Memory B cell (primary cell): Measurements from ENCODE around the gene SPTBN4.
"Not testable (repeated sequence)": the region's sequence is repeated elsewhere in the genome, so short reads cannot be mapped to it uniquely, and the experiment has no call there.

Experiments
- ATAC-seq: fragments of 150-1000 bp; cut with Tn5 transposase; 2 replicates; pipeline ENCODE4 v1.10.0; 2021; ENCODE audit warnings: low read depth, mild to moderate bottlenecking, moderate library complexity
- DNase-seq, 2 donors: peaks; one replicate each; pipeline ENCODE4 v3.0.0; 2022; ENCODE audit warnings: low spot score in 2 of 2
- H3K27ac Mint-ChIP-seq: one replicate; pipeline ENCODE4 v1.8.0; 2022; ENCODE audit warnings: mild to moderate bottlenecking, moderate library complexity, mixed read lengths
- H3K27me3 Mint-ChIP-seq: one replicate; pipeline ENCODE4 v1.8.0; 2022; ENCODE audit warnings: mixed read lengths
- H3K36me3 Mint-ChIP-seq: one replicate; pipeline ENCODE4 v1.8.0; 2022; ENCODE audit warnings: mild to moderate bottlenecking, mixed read lengths
- H3K4me1 Mint-ChIP-seq: one replicate; pipeline ENCODE4 v1.8.0; 2022; ENCODE audit warnings: mixed read lengths
- H3K4me3 Mint-ChIP-seq: one replicate; pipeline ENCODE4 v1.8.0; 2022; ENCODE audit warnings: mild to moderate bottlenecking, moderate library complexity, mixed read lengths
- H3K9me3 Mint-ChIP-seq: one replicate; pipeline ENCODE4 v1.8.0; 2022; ENCODE audit warnings: mixed read lengths

The SPTBN4 gene

GRCh38 chr19:40465025-40465556, 1.7 kb upstream of the SPTBN4 start:
- no peaks in the 10 kb centered on the region for H3K9me3 Mint-ChIP-seq
- peaks cover 11% of the 10 kb centered on the region for H3K27me3 Mint-ChIP-seq
- peak overlapping the region; percentile 83 for H3K4me3 Mint-ChIP-seq
- peaks cover 29% of the 10 kb centered on the region for H3K4me1 Mint-ChIP-seq
- ATAC-seq = no peak
- no peak for DNase-seq
- peak overlapping the region; percentile 95 for H3K27ac Mint-ChIP-seq
- peaks cover 4% of the 10 kb centered on the region for H3K36me3 Mint-ChIP-seq

- DNase-seq (peak; percentile 99), ATAC-seq (peak; percentile 79)
- H3K4me3 Mint-ChIP-seq = peak within 1 kb of the TSS; percentile 83
- H3K9me3 Mint-ChIP-seq = no peaks in the 10 kb centered on the region
- peaks cover 4% of the 10 kb centered on the region for H3K36me3 Mint-ChIP-seq
- peaks cover 13% of the 10 kb centered on the region for H3K27me3 Mint-ChIP-seq
- H3K27ac Mint-ChIP-seq = peak within 1 kb of the TSS; percentile 95
- peaks cover 29% of the 10 kb centered on the region for H3K4me1 Mint-ChIP-seq
These were observed 1.1 kb upstream of the SPTBN4 start, which contains the start of gene BLVRB for GRCh38 chr19:40465557-40466218. TSS of gene BLVRB (minus strand) at chr19:40465745. CDS start at chr19:40465688, 57 bp downstream.

DNA sequence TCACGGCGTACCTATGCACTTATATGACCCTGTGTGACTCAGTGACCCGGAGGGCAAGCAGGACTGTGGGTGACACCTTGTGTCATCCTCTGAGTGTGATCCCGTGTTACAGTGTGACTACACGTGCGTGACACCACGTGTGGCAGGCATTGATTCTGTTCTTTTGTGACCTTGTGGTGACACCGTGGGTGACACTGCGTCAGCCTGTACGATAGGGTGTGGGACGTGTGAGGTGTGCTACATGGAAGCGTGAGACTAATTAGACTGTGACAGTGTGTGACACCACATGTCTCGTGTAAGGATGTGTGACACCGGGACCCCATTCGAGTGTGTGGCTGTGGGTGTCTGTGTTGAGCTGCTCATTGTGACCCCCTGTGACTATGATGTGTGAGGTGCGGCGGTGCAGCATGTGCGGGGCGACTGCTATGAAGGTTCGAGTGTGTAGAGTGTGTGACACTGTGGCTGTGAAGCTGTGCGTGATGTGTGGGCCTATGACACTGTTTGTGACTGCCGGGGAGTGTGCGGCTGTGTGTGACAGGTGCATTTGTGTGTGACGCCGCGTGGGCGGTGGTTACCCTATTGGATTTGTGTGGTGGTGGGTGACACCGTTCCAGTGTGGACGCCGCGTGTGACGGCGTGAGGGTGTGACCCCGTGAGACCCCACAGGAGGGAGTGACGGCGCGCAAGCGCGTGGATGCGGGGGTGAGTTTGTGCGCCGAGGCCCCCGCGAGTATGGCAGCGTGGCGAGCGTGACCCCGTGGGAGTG, 399 bp upstream of the SPTBN4 start:
- ATAC-seq (peak; percentile 51), DNase-seq (peak in 1 of 2 donors; percentile 58)
- H3K27ac Mint-ChIP-seq = peak overlapping the region; percentile 95
- peaks cover 16% of the 10 kb centered on the region for H3K27me3 Mint-ChIP-seq
- peaks cover 4% of the 10 kb centered on the region for H3K36me3 Mint-ChIP-seq
- H3K9me3 Mint-ChIP-seq = no peaks in the 10 kb centered on the region
- H3K4me3 Mint-ChIP-seq = peak overlapping the region; percentile 83
- peaks cover 26% of the 10 kb centered on the region for H3K4me1 Mint-ChIP-seq

DNA sequence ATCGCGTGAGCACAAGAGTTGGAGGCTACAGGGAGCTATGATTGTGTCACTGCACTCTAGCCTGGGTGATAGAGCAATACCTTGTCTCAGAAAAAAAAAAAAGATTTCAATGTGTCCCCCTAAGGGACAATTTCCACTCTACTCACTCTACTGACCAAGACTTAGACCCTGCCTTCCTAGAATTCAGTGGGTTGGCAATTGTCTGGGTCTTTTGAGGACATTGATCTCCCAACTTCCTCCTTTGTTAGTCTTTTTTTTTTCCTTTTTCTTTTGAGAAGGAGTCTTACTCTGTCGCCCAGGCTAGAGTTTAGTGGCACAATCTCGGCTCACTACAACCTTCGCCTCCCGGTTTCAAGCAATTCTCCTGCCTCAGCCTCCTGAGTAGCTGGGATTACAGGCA, 2.2 kb downstream of the SPTBN4 start:
- Mint-ChIP-seq H3K27ac (no peak overlapping the region), H3K4me3 (no peak overlapping the region), H3K27me3 (peaks cover 16% of the 10 kb centered on the region)

GRCh38 chr19:40471111-40471510, 4.3 kb downstream of the SPTBN4 start:
- H3K27me3 Mint-ChIP-seq = peaks cover 16% of the 10 kb centered on the region
- no peak for DNase-seq
- no peaks in the 10 kb centered on the region for H3K9me3 Mint-ChIP-seq
- no peak overlapping the region for H3K4me3 Mint-ChIP-seq
- ATAC-seq = no peak
- H3K27ac Mint-ChIP-seq = no peak overlapping the region
- peaks cover 6% of the 10 kb centered on the region for H3K4me1 Mint-ChIP-seq
- H3K36me3 Mint-ChIP-seq = peaks cover 4% of the 10 kb centered on the region

More for the DNA sequence above, 2.2 kb downstream of the SPTBN4 start:
- DNase-seq (no peak), ATAC-seq (no peak)
- Mint-ChIP-seq H3K9me3 (no peaks in the 10 kb centered on the region), H3K4me1 (peaks cover 17% of the 10 kb centered on the region), H3K36me3 (peaks cover 4% of the 10 kb centered on the region)

DNA sequence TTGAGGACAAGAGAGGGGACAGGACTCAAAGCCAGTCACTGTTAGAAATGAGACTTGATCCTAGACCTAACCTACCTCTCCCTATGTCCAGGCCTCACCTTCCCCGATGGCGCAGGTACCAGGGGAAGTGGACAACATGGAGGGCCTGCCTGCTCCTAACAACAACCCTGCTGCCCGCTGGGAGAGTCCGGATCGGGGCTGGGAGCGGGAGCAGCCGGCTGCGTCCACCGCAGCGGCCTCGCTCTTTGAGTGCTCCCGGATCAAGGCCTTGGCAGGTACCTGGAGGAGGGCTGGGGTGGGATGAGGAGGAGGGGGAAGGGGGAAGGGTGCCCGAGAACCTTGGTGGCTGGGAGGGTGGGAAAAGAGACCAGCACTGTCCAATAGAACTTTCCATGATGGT, 5.7 kb downstream of the SPTBN4 start:
- no peak for ATAC-seq
- no peaks in the 10 kb centered on the region for H3K36me3 Mint-ChIP-seq
- H3K27ac Mint-ChIP-seq = no peak overlapping the region
- H3K9me3 Mint-ChIP-seq = no peaks in the 10 kb centered on the region
- no peak overlapping the region for H3K4me3 Mint-ChIP-seq
- H3K4me1 Mint-ChIP-seq = no peaks in the 10 kb centered on the region
- H3K27me3 Mint-ChIP-seq = peaks cover 11% of the 10 kb centered on the region
- DNase-seq = no peak

- ATAC-seq (no peak), DNase-seq (no peak)
- H3K4me3 Mint-ChIP-seq = no peak overlapping the region
- no peak overlapping the region for H3K27ac Mint-ChIP-seq
- H3K4me1 Mint-ChIP-seq = no peaks in the 10 kb centered on the region
- no peaks in the 10 kb centered on the region for H3K36me3 Mint-ChIP-seq
- H3K9me3 Mint-ChIP-seq = no peaks in the 10 kb centered on the region
- peaks cover 7% of the 10 kb centered on the region for H3K27me3 Mint-ChIP-seq
These were observed 7.9 kb downstream of the SPTBN4 start for GRCh38 chr19:40474737-40475136.

GRCh38 chr19:40475878-40476644, 9.3 kb downstream of the SPTBN4 start:
- DNase-seq, H3K27me3 Mint-ChIP-seq, H3K4me3 Mint-ChIP-seq, ATAC-seq, H3K9me3 Mint-ChIP-seq, H3K36me3 Mint-ChIP-seq, H3K27ac Mint-ChIP-seq, H3K4me1 Mint-ChIP-seq: not testable (repeated sequence)

DNA sequence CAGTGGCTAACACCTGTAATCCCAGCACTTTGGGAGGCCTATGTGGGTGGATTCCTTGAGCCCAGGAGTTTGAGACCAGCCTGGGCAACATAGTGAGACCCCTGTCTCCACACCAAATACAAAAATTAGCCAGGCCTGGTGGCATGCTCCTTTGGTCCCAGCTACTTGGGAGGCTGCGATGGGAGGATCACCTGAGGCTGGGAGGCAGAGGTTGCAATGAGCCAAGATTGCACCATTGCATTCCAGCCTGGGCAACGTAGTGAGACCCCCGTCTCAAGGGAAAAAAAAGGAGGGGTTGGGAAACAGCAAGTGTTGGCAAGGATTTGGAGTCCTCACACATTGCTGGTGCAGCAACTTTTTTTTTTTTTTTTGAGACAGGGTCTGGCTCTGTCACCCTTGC, 19.2 kb downstream of the SPTBN4 start:
- Mint-ChIP-seq H3K27me3 (peaks cover 12% of the 10 kb centered on the region), H3K9me3 (no peaks in the 10 kb centered on the region), H3K27ac (no peak overlapping the region), H3K4me1 (peaks cover 6% of the 10 kb centered on the region), H3K36me3 (no peaks in the 10 kb centered on the region), H3K4me3 (no peak overlapping the region)
- ATAC-seq (no peak), DNase-seq (no peak)

- no peaks in the 10 kb centered on the region for H3K36me3 Mint-ChIP-seq
- H3K27ac Mint-ChIP-seq = no peak overlapping the region
- peaks cover 18% of the 10 kb centered on the region for H3K27me3 Mint-ChIP-seq
These were observed 23.1 kb downstream of the SPTBN4 start for GRCh38 chr19:40489882-40490230.

DNA sequence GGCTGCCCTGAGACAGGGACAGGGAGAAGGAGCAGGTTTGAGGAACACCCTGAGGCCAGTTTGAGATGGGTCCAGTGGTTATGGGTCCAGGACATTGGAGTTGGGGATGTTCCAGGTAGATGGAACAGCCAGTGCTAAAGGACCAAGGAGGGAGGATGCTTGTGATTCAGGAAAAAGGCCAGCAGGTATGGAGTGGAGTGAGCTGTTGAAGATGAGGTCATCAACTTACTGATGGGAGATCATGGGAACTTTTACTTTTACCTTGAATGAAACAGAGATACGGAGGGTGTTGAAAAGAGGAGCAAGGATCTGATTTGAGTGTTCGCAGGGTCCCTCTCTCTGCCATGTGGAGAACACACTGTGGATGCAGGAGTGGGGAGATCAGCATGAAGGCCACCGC, 25.5 kb downstream of the SPTBN4 start:
- Mint-ChIP-seq H3K27me3 (peaks cover 20% of the 10 kb centered on the region), H3K36me3 (no peaks in the 10 kb centered on the region), H3K4me3 (no peak overlapping the region), H3K27ac (no peak overlapping the region), H3K9me3 (no peaks in the 10 kb centered on the region), H3K4me1 (peaks cover 6% of the 10 kb centered on the region)
- DNase-seq (no peak), ATAC-seq (no peak)

More at GRCh38 chr19:40489882-40490230, 23.1 kb downstream of the SPTBN4 start:
- ATAC-seq = no peak
- Mint-ChIP-seq H3K4me1 (peaks cover 6% of the 10 kb centered on the region), H3K9me3 (no peaks in the 10 kb centered on the region), H3K4me3 (no peak overlapping the region)
- no peak for DNase-seq

- no peak overlapping the region for H3K27ac Mint-ChIP-seq
- no peak for ATAC-seq
- no peaks in the 10 kb centered on the region for H3K4me1 Mint-ChIP-seq
- H3K4me3 Mint-ChIP-seq = no peak overlapping the region
- H3K9me3 Mint-ChIP-seq = no peaks in the 10 kb centered on the region
- peaks cover 20% of the 10 kb centered on the region for H3K27me3 Mint-ChIP-seq
- H3K36me3 Mint-ChIP-seq = peaks cover 2% of the 10 kb centered on the region
- no peak for DNase-seq
These were observed 27.0 kb downstream of the SPTBN4 start for GRCh38 chr19:40493778-40494177.

- peaks cover 2% of the 10 kb centered on the region for H3K36me3 Mint-ChIP-seq
- no peak for ATAC-seq
- H3K27me3 Mint-ChIP-seq = peaks cover 20% of the 10 kb centered on the region
- DNase-seq = no peak
- no peaks in the 10 kb centered on the region for H3K4me1 Mint-ChIP-seq
- H3K9me3 Mint-ChIP-seq = no peaks in the 10 kb centered on the region
- no peak overlapping the region for H3K27ac Mint-ChIP-seq
- no peak overlapping the region for H3K4me3 Mint-ChIP-seq
These were observed 27.5 kb downstream of the SPTBN4 start for GRCh38 chr19:40494191-40494838.
